Body of pancreas (tissue), 4 donors: ENCODE data around the gene ZNF783. TPM values are rescaled to one million over a fixed set of nuclear protein-coding genes. Genes with fewer than 3 reads are reported as not detected.
A peak's percentile ranks its signal among the peaks of the same experiment; 100 is the strongest.
"Not testable (repeated sequence)": the region's sequence is repeated elsewhere in the genome, so short reads cannot be mapped to it uniquely, and the experiment has no call there.

Experiments
- ATAC-seq: fragments of 150-250 bp; one replicate; pipeline ENCODE4 v1.9.1; 2016
- DNase-seq, 4 donors: peaks; one replicate each; pipeline ENCODE4 v3.0.0-alpha.2; 2019
- H3K27ac ChIP-seq, 4 donors: fragments of 200-600 bp; sonication (generic); 1 replicate in 3 of 4; 2 replicates in 1 of 4; pipeline versions ENCODE4 v1.5.1 to v1.6.1; 2016 to 2019; ENCODE audit warnings: mild to moderate bottlenecking in 1 of 4, mixed read lengths in 1 of 4, moderate library complexity in 1 of 4
- H3K27me3 ChIP-seq, 2 donors: fragments of 200-600 bp; sonication (generic); one replicate each; pipeline ENCODE4 v1.6.0; 2016; ENCODE audit warnings: mild to moderate bottlenecking in 1 of 2
- H3K36me3 ChIP-seq, 2 donors: fragments of 200-600 bp; sonication (generic); replicated peaks in 1 of 2; 2 replicates each; pipeline ENCODE4 v1.5.1; 2016; ENCODE audit warnings: low read depth in 2 of 2; ENCODE audit not compliant: insufficient read depth in 1 of 2
- H3K4me1 ChIP-seq: fragments of 200-600 bp; sonication (generic); one replicate; pipeline ENCODE4 v1.6.0; 2016
- H3K4me3 ChIP-seq, 2 donors: fragments of 200-600 bp; sonication (generic); 1 replicate in 1 of 2; 2 replicates in 1 of 2; pipeline ENCODE4 v1.5.1; 2016 to 2019
- H3K9me3 ChIP-seq, 3 donors: fragments of 200-600 bp; sonication (generic); 1 replicate in 2 of 3; 2 replicates in 1 of 3; pipeline ENCODE4 v1.5.1; 2016
- POLR2A ChIP-seq, 3 donors: fragments of 450-650 bp; IDR thresholded peaks; one replicate each; pipeline ENCODE4 v1.6.1; 2016; ENCODE audit warnings: antibody characterized with exemption in 3 of 3, mild to moderate bottlenecking in 2 of 3
- WGBS, 2 donors: methylation state at CpG; one replicate each; pipeline ENCODE4 v1.1.5; 2017; 5-methylcytosine and 5-hydroxymethylcytosine counted together
- intact Hi-C: fragments of 100-400 bp; cut with DNase I; formaldehyde crosslinking; loops from one replicate; pipeline ENCODE4 v1.15.1; 2023
- total RNA-seq, 2 donors: library from RNA; depleted of rRNA; stranded (reverse); fragments of >200 nt; gene quantifications; one replicate each; pipeline ENCODE4 v1.1.0, GENCODE V29; 2016
- TF ChIP-seq, protein P1 (sequence below), 7 experiments: fragments of 450-650 bp in 4 of 7; fragments of 200-600 bp in 3 of 7; sonication (generic) in 3 of 7; IDR thresholded peaks; one replicate each; pipeline ENCODE4 v1.5.1; 2016 to 2019; ENCODE audit warnings: antibody characterized with exemption in 7 of 7

Gene ZNF783
- total RNA-seq, 2 donors from 2014 or later = 12.5 to 17.5 TPM

DNA sequence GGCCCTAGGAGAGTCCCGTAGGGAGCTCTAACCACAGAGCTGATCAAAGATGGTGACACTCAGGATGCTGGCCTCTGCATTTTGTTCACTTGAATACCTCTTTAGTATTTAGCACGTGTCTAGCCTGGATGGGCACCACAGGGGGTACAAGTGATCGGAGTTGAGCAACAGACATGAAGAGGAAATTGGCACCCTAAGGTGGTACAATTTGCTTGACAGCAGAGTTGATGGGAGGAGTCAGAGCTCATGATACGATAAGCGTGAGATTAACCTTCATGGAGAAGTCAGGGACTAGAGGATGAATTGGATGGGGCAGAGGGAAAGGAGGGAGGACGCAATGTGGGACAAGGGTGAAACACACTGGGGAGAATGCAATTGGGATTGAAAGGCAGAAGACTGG, 32.5 kb upstream of the ZNF783 start:
- WGBS, 2 donors = 35 to 38% methylated on average over 6 of the region's 6 CpGs
- H3K27me3 ChIP-seq = peaks cover 0 to 5% of the 10 kb centered on the region in 2 donors
- no peak overlapping the region for H3K4me3 ChIP-seq
- no peaks in the 10 kb centered on the region for H3K4me1 ChIP-seq
- intact Hi-C loops = no loop called here
- H3K27ac ChIP-seq = no peak overlapping the region
- peaks cover 0 to 2% of the 10 kb centered on the region in 2 donors for H3K36me3 ChIP-seq
- no peak for DNase-seq
- peak; percentile 41 for ATAC-seq
- TF ChIP-seq, protein P1, sequence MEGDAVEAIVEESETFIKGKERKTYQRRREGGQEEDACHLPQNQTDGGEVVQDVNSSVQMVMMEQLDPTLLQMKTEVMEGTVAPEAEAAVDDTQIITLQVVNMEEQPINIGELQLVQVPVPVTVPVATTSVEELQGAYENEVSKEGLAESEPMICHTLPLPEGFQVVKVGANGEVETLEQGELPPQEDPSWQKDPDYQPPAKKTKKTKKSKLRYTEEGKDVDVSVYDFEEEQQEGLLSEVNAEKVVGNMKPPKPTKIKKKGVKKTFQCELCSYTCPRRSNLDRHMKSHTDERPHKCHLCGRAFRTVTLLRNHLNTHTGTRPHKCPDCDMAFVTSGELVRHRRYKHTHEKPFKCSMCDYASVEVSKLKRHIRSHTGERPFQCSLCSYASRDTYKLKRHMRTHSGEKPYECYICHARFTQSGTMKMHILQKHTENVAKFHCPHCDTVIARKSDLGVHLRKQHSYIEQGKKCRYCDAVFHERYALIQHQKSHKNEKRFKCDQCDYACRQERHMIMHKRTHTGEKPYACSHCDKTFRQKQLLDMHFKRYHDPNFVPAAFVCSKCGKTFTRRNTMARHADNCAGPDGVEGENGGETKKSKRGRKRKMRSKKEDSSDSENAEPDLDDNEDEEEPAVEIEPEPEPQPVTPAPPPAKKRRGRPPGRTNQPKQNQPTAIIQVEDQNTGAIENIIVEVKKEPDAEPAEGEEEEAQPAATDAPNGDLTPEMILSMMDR (IDR thresholded peaks at IDR 0.05) = no peak
- no peak for TF ChIP-seq POLR2A (IDR thresholded peaks at IDR 0.05)
- no peaks in the 10 kb centered on the region for H3K9me3 ChIP-seq

DNA sequence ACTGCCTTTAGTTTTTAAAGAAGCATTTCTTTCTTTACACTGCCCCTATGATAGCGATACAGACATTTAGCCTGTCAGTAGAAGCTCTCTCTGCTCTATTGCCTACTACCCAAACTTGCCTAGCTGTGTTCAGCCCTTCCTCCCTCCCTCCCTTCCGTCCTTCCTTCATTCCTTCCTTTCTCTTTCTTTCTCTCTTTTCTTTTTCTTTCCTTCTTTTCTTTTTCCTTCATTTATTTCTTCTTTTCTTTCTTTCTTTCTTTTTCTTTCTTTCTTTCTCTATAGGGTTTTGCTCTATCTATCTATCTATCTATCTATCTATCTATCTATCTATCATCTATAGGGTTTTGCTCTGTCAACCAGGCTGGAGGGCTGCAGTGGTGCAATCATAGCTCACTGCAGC, 29.6 kb upstream of the ZNF783 start:
- Histone ChIP-seq H3K36me3 (no peaks in the 10 kb centered on the region), H3K27ac (no peak overlapping the region), H3K4me3 (no peak overlapping the region), H3K4me1 (no peaks in the 10 kb centered on the region), H3K27me3 (peaks cover 0 to 5% of the 10 kb centered on the region in 2 donors), H3K9me3 (no peaks in the 10 kb centered on the region)
- ATAC-seq (no peak), DNase-seq (no peak)
- 46 to 61% methylated on average over 2 of the region's 2 CpGs for WGBS, 2 donors
- no peak for TF ChIP-seq POLR2A (IDR thresholded peaks at IDR 0.05)
- TF ChIP-seq, protein P1 (IDR thresholded peaks at IDR 0.05) = no peak
- intact Hi-C loops = no loop called here

DNA sequence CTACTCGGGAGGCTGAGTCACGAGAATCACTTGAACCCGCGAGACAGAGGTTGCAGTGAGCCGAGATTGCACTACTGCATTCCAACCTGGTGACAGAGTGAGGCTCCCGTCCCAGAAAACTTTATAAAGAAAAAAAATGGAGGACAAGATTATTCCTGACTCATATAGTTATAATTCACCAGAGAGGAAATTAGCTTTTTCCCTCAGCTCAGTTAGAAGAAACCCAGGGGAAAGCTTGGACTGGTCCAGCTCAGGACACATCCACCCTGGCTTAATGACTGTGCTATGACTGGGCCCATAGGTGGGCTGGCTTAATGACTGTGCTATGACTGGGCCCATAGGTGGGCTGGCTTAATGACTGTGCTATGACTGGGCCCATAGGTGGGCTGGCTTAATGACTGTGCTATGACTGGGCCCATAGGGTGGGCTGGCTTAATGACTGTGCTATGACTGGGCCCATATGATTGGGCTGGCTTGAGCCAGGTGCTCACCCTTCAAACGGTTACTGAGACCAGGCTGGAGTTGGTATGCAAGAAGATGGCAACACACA, 28.3 kb upstream of the ZNF783 start:
- DNase-seq, H3K36me3 ChIP-seq, H3K4me1 ChIP-seq, ATAC-seq, intact Hi-C loops, H3K27ac ChIP-seq, H3K9me3 ChIP-seq, H3K4me3 ChIP-seq, H3K27me3 ChIP-seq: not testable (repeated sequence)
- WGBS, 2 donors = 62 to 65% methylated on average over 7 of the region's 7 CpGs

DNA sequence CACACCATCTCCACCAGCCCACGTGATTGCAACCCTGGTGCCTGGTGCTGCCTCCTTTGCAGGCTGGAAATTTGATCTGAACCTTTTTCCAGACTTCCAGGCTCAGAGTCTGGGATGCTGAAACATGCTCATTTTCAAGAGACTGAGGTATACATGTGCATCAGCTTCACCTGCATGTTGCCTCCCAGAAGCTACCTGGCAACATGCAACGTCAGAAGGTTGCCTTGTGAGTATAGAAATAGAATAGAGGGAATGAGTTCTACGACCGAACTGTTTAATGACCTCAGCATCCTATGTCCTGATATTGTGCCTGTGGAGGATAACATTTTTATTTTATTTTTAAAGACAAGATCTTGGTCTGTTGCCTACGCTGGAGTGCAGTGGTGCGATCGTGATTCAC, 24.5 kb upstream of the ZNF783 start:
- no peak for TF ChIP-seq POLR2A (IDR thresholded peaks at IDR 0.05)
- TF ChIP-seq, protein P1 (IDR thresholded peaks at IDR 0.05) = no peak

DNA sequence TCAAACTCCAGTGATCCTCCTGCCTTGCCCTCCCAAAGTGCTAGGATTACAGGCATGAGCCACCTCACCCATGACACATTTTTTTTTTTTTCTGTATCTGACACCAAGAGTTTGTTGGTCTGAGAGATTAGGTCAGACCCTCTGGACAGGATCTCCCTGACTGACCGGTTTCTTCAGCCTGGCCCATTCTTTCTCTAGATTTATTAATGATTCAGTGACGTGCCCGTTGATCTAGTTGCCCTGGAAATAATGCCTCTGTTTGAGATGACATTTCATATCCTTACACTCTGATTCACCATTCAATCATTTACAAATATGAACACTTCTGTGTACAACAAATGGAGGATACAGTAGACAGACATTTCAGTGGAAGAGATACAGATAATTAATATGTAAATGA, 23.9 kb upstream of the ZNF783 start:
- intact Hi-C loops = no loop called here
- peak; percentile 9 for ATAC-seq
- 31 to 33% methylated on average over 3 of the region's 3 CpGs for WGBS, 2 donors

More for the DNA sequence above, 24.5 kb upstream of the ZNF783 start:
- no peak for DNase-seq
- Histone ChIP-seq H3K9me3 (no peaks in the 10 kb centered on the region), H3K36me3 (no peaks in the 10 kb centered on the region), H3K4me3 (no peak overlapping the region), H3K27me3 (peaks cover 0 to 5% of the 10 kb centered on the region in 2 donors), H3K4me1 (peaks cover 25% of the 10 kb centered on the region), H3K27ac (no peak overlapping the region)
- intact Hi-C loops = no loop called here
- WGBS, 2 donors = 67 to 68% methylated on average over 7 of the region's 7 CpGs
- no peak for ATAC-seq

More for the DNA sequence above, 23.9 kb upstream of the ZNF783 start:
- H3K27ac ChIP-seq = peak overlapping the region in 1 of 4 donors; percentile 37
- peaks cover 25% of the 10 kb centered on the region for H3K4me1 ChIP-seq
- H3K27me3 ChIP-seq = peaks cover 0 to 5% of the 10 kb centered on the region in 2 donors
- no peak for DNase-seq
- no peak overlapping the region for H3K4me3 ChIP-seq
- TF ChIP-seq POLR2A (IDR thresholded peaks at IDR 0.05) = no peak
- TF ChIP-seq, protein P1 (IDR thresholded peaks at IDR 0.05) = no peak
- no peaks in the 10 kb centered on the region for H3K9me3 ChIP-seq
- H3K36me3 ChIP-seq = no peaks in the 10 kb centered on the region
